ENCODE results near the gene TRIM68.

Gene TRIM68

GRCh38 chr11:4636962-4637661 lies 29.1 kb upstream of the TRIM68 start, which contains the start of gene OR51D1:
Gene OR51D1 (plus strand): TSS chr11:4637477. CDS start chr11:4639791, 2,314 bp downstream.
- Histone ChIP-seq H3K36me3 (ENCODE audit: insufficient read depth, low read length) (no peaks in the 10 kb centered on the region), H3K4me1 (ENCODE audit: insufficient read depth, low read length) (peaks cover 4% of the 10 kb centered on the region), H3K9ac (ENCODE audit: low read length) (no peak within 1 kb of the TSS), H3K27ac (ENCODE audit: low read depth, low read length) (no peak within 1 kb of the TSS), H3K4me3 (ENCODE audit: low read depth in 1 of 2, low read length in 2 of 2) (peak within 1 kb of the TSS; percentile 26 to 60), H3K9me3 (ENCODE audit: low read length) (no peaks in the 10 kb centered on the region), H3K27me3 (ENCODE audit: control insufficient read depth in 1 of 2, insufficient read depth in 2 of 2, low read length in 2 of 2) (no peaks in the 10 kb centered on the region)

- no peaks in the 10 kb centered on the region for H3K9me3 ChIP-seq (ENCODE audit: low read length)
- H3K27me3 ChIP-seq (ENCODE audit: control insufficient read depth in 1 of 2, insufficient read depth in 2 of 2, low read length in 2 of 2): no peaks in the 10 kb centered on the region
- no peak overlapping the region for H3K9ac ChIP-seq (ENCODE audit: low read length)
- H3K4me1 ChIP-seq (ENCODE audit: insufficient read depth, low read length): peaks cover 4% of the 10 kb centered on the region
- no peak overlapping the region for H3K4me3 ChIP-seq (ENCODE audit: low read depth in 1 of 2, low read length in 2 of 2)
- H3K36me3 ChIP-seq (ENCODE audit: insufficient read depth, low read length): no peaks in the 10 kb centered on the region
- H3K27ac ChIP-seq (ENCODE audit: low read depth, low read length): no peak overlapping the region
These were observed 28.1 kb upstream of the TRIM68 start for GRCh38 chr11:4636136-4636535.

- H3K27me3 ChIP-seq (ENCODE audit: control insufficient read depth in 1 of 2, insufficient read depth in 2 of 2, low read length in 2 of 2): no peaks in the 10 kb centered on the region
- H3K9ac ChIP-seq (ENCODE audit: low read length): no peak overlapping the region
- peaks cover 4% of the 10 kb centered on the region for H3K4me1 ChIP-seq (ENCODE audit: insufficient read depth, low read length)
These were observed 18.4 kb upstream of the TRIM68 start for GRCh38 chr11:4626207-4627099.

GRCh38 chr11:4619514-4619913 lies 11.5 kb upstream of the TRIM68 start:
- H3K27me3 ChIP-seq (ENCODE audit: control insufficient read depth in 1 of 2, insufficient read depth in 2 of 2, low read length in 2 of 2): no peaks in the 10 kb centered on the region
- H3K4me3 ChIP-seq (ENCODE audit: low read depth in 1 of 2, low read length in 2 of 2): no peak overlapping the region
- H3K36me3 ChIP-seq (ENCODE audit: insufficient read depth, low read length): no peaks in the 10 kb centered on the region
- no peaks in the 10 kb centered on the region for H3K4me1 ChIP-seq (ENCODE audit: insufficient read depth, low read length)
- H3K9ac ChIP-seq (ENCODE audit: low read length): no peak overlapping the region
- no peak overlapping the region for H3K27ac ChIP-seq (ENCODE audit: low read depth, low read length)
- H3K9me3 ChIP-seq (ENCODE audit: low read length): no peaks in the 10 kb centered on the region

More at GRCh38 chr11:4626207-4627099, 18.4 kb upstream of the TRIM68 start:
- Histone ChIP-seq H3K36me3 (ENCODE audit: insufficient read depth, low read length) (no peaks in the 10 kb centered on the region), H3K9me3 (ENCODE audit: low read length) (no peaks in the 10 kb centered on the region), H3K27ac (ENCODE audit: low read depth, low read length) (no peak overlapping the region), H3K4me3 (ENCODE audit: low read depth in 1 of 2, low read length in 2 of 2) (peak overlapping the region in 1 of 2 donors; percentile 29)

GRCh38 chr11:4615856-4616444 lies 7.9 kb upstream of the TRIM68 start:
- Histone ChIP-seq H3K9me3 (ENCODE audit: low read length) (no peaks in the 10 kb centered on the region), H3K36me3 (ENCODE audit: insufficient read depth, low read length) (no peaks in the 10 kb centered on the region), H3K4me3 (ENCODE audit: low read depth in 1 of 2, low read length in 2 of 2) (no peak overlapping the region), H3K27ac (ENCODE audit: low read depth, low read length) (no peak overlapping the region), H3K9ac (ENCODE audit: low read length) (no peak overlapping the region), H3K4me1 (ENCODE audit: insufficient read depth, low read length) (no peaks in the 10 kb centered on the region), H3K27me3 (ENCODE audit: control insufficient read depth in 1 of 2, insufficient read depth in 2 of 2, low read length in 2 of 2) (no peaks in the 10 kb centered on the region)

GRCh38 chr11:4611986-4612385 lies 4.0 kb upstream of the TRIM68 start:
- no peak overlapping the region for H3K9ac ChIP-seq (ENCODE audit: low read length)
- H3K27ac ChIP-seq (ENCODE audit: low read depth, low read length): no peak overlapping the region
- no peak overlapping the region for H3K4me3 ChIP-seq (ENCODE audit: low read depth in 1 of 2, low read length in 2 of 2)

GRCh38 chr11:4610258-4610935 lies 2.4 kb upstream of the TRIM68 start:
- Histone ChIP-seq H3K36me3 (ENCODE audit: insufficient read depth, low read length) (no peaks in the 10 kb centered on the region), H3K9ac (ENCODE audit: low read length) (no peak overlapping the region), H3K9me3 (ENCODE audit: low read length) (no peaks in the 10 kb centered on the region), H3K4me1 (ENCODE audit: insufficient read depth, low read length) (peaks cover 16% of the 10 kb centered on the region), H3K27me3 (ENCODE audit: control insufficient read depth in 1 of 2, insufficient read depth in 2 of 2, low read length in 2 of 2) (no peaks in the 10 kb centered on the region), H3K27ac (ENCODE audit: low read depth, low read length) (no peak overlapping the region), H3K4me3 (ENCODE audit: low read depth in 1 of 2, low read length in 2 of 2) (no peak overlapping the region)

More at GRCh38 chr11:4611986-4612385, 4.0 kb upstream of the TRIM68 start:
- Histone ChIP-seq H3K9me3 (ENCODE audit: low read length) (no peaks in the 10 kb centered on the region), H3K27me3 (ENCODE audit: control insufficient read depth in 1 of 2, insufficient read depth in 2 of 2, low read length in 2 of 2) (no peaks in the 10 kb centered on the region), H3K4me1 (ENCODE audit: insufficient read depth, low read length) (peaks cover 7% of the 10 kb centered on the region), H3K36me3 (ENCODE audit: insufficient read depth, low read length) (no peaks in the 10 kb centered on the region)

GRCh38 chr11:4607096-4607495 lies 935 bp downstream of the TRIM68 start:
- Histone ChIP-seq H3K36me3 (ENCODE audit: insufficient read depth, low read length) (peaks cover 27% of the 10 kb centered on the region), H3K27me3 (ENCODE audit: control insufficient read depth in 1 of 2, insufficient read depth in 2 of 2, low read length in 2 of 2) (no peaks in the 10 kb centered on the region), H3K27ac (ENCODE audit: low read depth, low read length) (no peak overlapping the region), H3K9me3 (ENCODE audit: low read length) (no peaks in the 10 kb centered on the region), H3K9ac (ENCODE audit: low read length) (peak overlapping the region; percentile 37), H3K4me1 (ENCODE audit: insufficient read depth, low read length) (peaks cover 16% of the 10 kb centered on the region), H3K4me3 (ENCODE audit: low read depth in 1 of 2, low read length in 2 of 2) (peak overlapping the region; percentile 51 to 55)

- H3K27ac ChIP-seq (ENCODE audit: low read depth, low read length): no peak overlapping the region
- peaks cover 34% of the 10 kb centered on the region for H3K36me3 ChIP-seq (ENCODE audit: insufficient read depth, low read length)
- H3K9ac ChIP-seq (ENCODE audit: low read length): no peak overlapping the region
- no peaks in the 10 kb centered on the region for H3K9me3 ChIP-seq (ENCODE audit: low read length)
- H3K27me3 ChIP-seq (ENCODE audit: control insufficient read depth in 1 of 2, insufficient read depth in 2 of 2, low read length in 2 of 2): no peaks in the 10 kb centered on the region
- H3K4me1 ChIP-seq (ENCODE audit: insufficient read depth, low read length): peaks cover 16% of the 10 kb centered on the region
- peak overlapping the region in 1 of 2 donors; percentile 55 for H3K4me3 ChIP-seq (ENCODE audit: low read depth in 1 of 2, low read length in 2 of 2)
These were observed 1.6 kb downstream of the TRIM68 start for GRCh38 chr11:4606231-4607015.

- Histone ChIP-seq H3K36me3 (ENCODE audit: insufficient read depth, low read length) (peaks cover 48% of the 10 kb centered on the region), H3K27me3 (ENCODE audit: control insufficient read depth in 1 of 2, insufficient read depth in 2 of 2, low read length in 2 of 2) (no peaks in the 10 kb centered on the region), H3K4me3 (ENCODE audit: low read depth in 1 of 2, low read length in 2 of 2) (no peak overlapping the region), H3K4me1 (ENCODE audit: insufficient read depth, low read length) (peaks cover 16% of the 10 kb centered on the region), H3K9me3 (ENCODE audit: low read length) (no peaks in the 10 kb centered on the region), H3K9ac (ENCODE audit: low read length) (no peak overlapping the region), H3K27ac (ENCODE audit: low read depth, low read length) (no peak overlapping the region)
These were observed 3.0 kb downstream of the TRIM68 start for GRCh38 chr11:4605057-4605456.

All from muscle layer of colon (tissue), 2 donors.